HG03066 (cell line): ENCODE measurements around the gene TRIM22.

Experiments used
- ATAC-seq: cut with Tn5 transposase; IDR thresholded peaks from one replicate; pipeline ENCODE4 v1.9.1; 2021; ENCODE audit warnings: low read depth; ENCODE audit not compliant: unreplicated experiment

Gene TRIM22

GRCh38 chr11:5737670-5738392 is 48.2 kb downstream of the TRIM22 start:
- no peak for ATAC-seq

DNA sequence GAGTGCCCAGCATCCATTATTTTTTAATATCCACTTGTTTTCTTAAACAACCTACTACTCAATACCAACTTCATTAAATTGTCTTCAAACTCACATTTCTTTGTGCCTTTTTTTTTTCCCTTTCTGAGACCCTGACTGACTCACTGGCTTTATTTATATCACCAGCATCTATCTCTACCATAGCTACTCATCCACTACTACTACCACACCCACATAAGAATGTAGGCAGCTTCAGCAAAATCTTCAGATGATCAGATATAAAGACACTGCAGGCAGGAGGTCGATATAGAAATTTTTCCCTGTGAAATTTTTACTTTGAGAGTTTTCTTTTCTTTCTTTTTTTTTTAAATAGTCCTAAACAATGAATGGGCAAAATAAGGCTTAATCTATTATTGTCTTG is 48.8 kb downstream of the TRIM22 start:
- ATAC-seq, result no peak

DNA sequence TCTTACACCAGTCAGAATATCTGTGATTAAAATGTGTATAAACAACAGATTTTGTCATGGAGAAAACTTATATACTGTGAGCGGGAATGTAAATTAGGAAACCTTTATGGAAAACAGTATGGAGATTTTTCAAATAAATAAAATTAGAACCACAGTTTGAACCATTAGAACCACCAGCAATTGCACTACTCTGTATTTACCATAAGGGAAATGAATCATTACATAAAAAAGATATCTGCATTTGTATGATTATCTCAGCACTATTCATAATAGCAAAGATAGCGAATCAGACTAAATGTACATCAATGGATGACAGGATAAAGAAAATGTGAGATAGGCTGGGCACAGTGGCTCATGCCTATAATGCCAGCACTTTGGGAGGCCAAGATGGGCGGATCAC is 57.0 kb downstream of the TRIM22 start:
- ATAC-seq, result no peak

GRCh38 chr11:5749836-5750235 is 60.2 kb downstream of the TRIM22 start:
- no peak for ATAC-seq

GRCh38 chr11:5753943-5754342 is 64.4 kb downstream of the TRIM22 start, which contains the start of gene OR52N4:
TSS of gene OR52N4 (plus strand) at chr11:5754243. CDS start at chr11:5754741, 498 bp downstream.
- no peak for ATAC-seq
